T-helper 2 cell treated with Interferon-gamma antibody and Interleukin-4, amounts not matched to agents 5 μg/mL and 100 μg/mL, for 36 hours (primary cell): Measurements from ENCODE around the gene PLXND1.

ENCODE experiments used
- DNase-seq: peaks from one replicate; pipeline ENCODE4 v3.0.0; 2021; ENCODE audit warnings: low spot score
- H3K27ac Mint-ChIP-seq: one replicate; pipeline ENCODE4 v1.8.0; 2021; ENCODE audit warnings: mild to moderate bottlenecking, mixed read lengths
- H3K27me3 Mint-ChIP-seq: one replicate; pipeline ENCODE4 v1.8.0; 2021; ENCODE audit warnings: low read depth, mixed read lengths
- H3K36me3 Mint-ChIP-seq: one replicate; pipeline ENCODE4 v1.8.0; 2021; ENCODE audit warnings: low read depth, mixed read lengths
- H3K4me1 Mint-ChIP-seq: one replicate; pipeline ENCODE4 v1.8.0; 2021; ENCODE audit warnings: low read depth, mixed read lengths
- H3K4me3 Mint-ChIP-seq: one replicate; pipeline ENCODE4 v1.8.0; 2022; ENCODE audit warnings: mild to moderate bottlenecking, moderate library complexity, mixed read lengths
- H3K9me3 Mint-ChIP-seq: one replicate; pipeline ENCODE4 v1.8.0; 2021; ENCODE audit warnings: mixed read lengths

Gene PLXND1

DNA sequence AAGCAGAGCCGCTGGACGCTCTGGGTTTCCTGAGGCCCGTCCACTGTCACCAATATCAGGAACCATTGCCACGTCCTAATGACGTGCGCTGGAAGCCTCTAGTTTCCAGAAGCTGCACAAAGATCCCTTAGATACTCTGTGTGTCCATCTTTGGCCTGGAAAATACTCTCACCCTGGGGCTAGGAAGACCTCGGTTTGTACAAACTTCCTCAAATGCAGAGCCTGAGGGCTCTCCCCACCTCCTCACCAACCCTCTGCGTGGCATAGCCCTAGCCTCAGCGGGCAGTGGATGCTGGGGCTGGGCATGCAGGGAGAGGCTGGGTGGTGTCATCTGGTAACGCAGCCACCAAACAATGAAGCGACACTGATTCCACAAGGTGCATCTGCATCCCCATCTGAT is 74.8 kb downstream of the PLXND1 start:
- no peaks in the 10 kb centered on the region for H3K4me1 Mint-ChIP-seq
- no peak overlapping the region for H3K4me3 Mint-ChIP-seq
- no peaks in the 10 kb centered on the region for H3K9me3 Mint-ChIP-seq
- no peak overlapping the region for H3K27ac Mint-ChIP-seq
- H3K36me3 Mint-ChIP-seq: no peaks in the 10 kb centered on the region
- DNase-seq: no peak
- peaks cover 2% of the 10 kb centered on the region for H3K27me3 Mint-ChIP-seq

DNA sequence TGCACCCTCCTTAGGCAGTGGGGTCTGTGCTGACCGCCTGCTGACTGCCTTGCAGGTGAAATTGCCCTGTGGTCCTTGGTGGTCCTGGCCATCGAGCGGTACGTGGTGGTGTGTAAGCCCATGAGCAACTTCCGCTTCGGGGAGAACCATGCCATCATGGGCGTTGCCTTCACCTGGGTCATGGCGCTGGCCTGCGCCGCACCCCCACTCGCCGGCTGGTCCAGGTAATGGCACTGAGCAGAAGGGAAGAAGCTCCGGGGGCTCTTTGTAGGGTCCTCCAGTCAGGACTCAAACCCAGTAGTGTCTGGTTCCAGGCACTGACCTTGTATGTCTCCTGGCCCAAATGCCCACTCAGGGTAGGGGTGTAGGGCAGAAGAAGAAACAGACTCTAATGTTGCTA is 75.7 kb downstream of the PLXND1 start:
- no peaks in the 10 kb centered on the region for H3K36me3 Mint-ChIP-seq
- no peaks in the 10 kb centered on the region for H3K4me1 Mint-ChIP-seq
- H3K27me3 Mint-ChIP-seq: no peaks in the 10 kb centered on the region
- H3K4me3 Mint-ChIP-seq: no peak overlapping the region
- H3K27ac Mint-ChIP-seq: no peak overlapping the region
- no peak for DNase-seq
- no peaks in the 10 kb centered on the region for H3K9me3 Mint-ChIP-seq

DNA sequence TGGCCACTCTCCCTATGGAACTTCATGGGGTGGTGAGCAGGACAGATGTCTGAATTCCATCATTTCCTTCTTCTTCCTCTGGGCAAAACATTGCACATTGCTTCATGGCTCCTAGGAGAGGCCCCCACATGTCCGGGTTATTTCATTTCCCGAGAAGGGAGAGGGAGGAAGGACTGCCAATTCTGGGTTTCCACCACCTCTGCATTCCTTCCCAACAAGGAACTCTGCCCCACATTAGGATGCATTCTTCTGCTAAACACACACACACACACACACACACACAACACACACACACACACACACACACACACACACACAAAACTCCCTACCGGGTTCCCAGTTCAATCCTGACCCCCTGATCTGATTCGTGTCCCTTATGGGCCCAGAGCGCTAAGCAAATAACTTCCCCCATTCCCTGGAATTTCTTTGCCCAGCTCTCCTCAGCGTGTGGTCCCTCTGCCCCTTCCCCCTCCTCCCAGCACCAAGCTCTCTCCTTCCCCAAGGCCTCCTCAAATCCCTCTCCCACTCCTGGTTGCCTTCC is 76.2 kb downstream of the PLXND1 start:
- Mint-ChIP-seq H3K36me3 (no peaks in the 10 kb centered on the region), H3K27me3 (no peaks in the 10 kb centered on the region), H3K4me3 (no peak overlapping the region), H3K9me3 (no peaks in the 10 kb centered on the region), H3K27ac (no peak overlapping the region), H3K4me1 (no peaks in the 10 kb centered on the region)
- DNase-seq: no peak

DNA sequence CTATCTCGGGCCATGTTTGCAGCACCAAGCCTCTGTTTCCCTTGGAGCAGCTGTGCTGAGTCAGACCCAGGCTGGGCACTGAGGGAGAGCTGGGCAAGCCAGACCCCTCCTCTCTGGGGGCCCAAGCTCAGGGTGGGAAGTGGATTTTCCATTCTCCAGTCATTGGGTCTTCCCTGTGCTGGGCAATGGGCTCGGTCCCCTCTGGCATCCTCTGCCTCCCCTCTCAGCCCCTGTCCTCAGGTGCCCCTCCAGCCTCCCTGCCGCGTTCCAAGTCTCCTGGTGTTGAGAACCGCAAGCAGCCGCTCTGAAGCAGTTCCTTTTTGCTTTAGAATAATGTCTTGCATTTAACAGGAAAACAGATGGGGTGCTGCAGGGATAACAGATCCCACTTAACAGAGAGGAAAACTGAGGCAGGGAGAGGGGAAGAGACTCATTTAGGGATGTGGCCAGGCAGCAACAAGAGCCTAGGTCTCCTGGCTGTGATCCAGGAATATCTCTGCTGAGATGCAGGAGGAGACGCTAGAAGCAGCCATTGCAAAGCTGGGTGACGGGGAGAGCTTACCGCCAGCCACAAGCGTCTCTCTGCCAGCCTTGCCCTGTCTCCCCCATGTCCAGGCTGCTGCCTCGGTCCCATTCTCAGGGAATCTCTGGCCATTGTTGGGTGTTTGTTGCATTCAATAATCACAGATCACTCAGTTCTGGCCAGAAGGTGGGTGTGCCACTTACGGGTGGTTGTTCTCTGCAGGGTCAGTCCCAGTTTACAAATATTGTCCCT is 76.9 kb downstream of the PLXND1 start:
- no peaks in the 10 kb centered on the region for H3K27me3 Mint-ChIP-seq
- no peak for DNase-seq
- no peak overlapping the region for H3K4me3 Mint-ChIP-seq
- H3K4me1 Mint-ChIP-seq: no peaks in the 10 kb centered on the region
- H3K9me3 Mint-ChIP-seq: no peaks in the 10 kb centered on the region
- H3K36me3 Mint-ChIP-seq: no peaks in the 10 kb centered on the region
- no peak overlapping the region for H3K27ac Mint-ChIP-seq

DNA sequence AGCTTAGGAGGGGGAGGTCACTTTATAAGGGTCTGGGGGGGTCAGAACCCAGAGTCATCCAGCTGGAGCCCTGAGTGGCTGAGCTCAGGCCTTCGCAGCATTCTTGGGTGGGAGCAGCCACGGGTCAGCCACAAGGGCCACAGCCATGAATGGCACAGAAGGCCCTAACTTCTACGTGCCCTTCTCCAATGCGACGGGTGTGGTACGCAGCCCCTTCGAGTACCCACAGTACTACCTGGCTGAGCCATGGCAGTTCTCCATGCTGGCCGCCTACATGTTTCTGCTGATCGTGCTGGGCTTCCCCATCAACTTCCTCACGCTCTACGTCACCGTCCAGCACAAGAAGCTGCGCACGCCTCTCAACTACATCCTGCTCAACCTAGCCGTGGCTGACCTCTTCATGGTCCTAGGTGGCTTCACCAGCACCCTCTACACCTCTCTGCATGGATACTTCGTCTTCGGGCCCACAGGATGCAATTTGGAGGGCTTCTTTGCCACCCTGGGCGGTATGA is 77.8 kb downstream of the PLXND1 start, which contains the start of gene RHO:
TSS of gene RHO (plus strand) at position 51 of the 512 bp plus-strand sequence. CDS start at position 146, 95 bp downstream.
- H3K27ac Mint-ChIP-seq: no peak within 1 kb of the TSS
- H3K9me3 Mint-ChIP-seq: no peaks in the 10 kb centered on the region
- no peaks in the 10 kb centered on the region for H3K36me3 Mint-ChIP-seq
- no peaks in the 10 kb centered on the region for H3K27me3 Mint-ChIP-seq
- no peak within 1 kb of the TSS for H3K4me3 Mint-ChIP-seq
- H3K4me1 Mint-ChIP-seq: no peaks in the 10 kb centered on the region
- no peak for DNase-seq

DNA sequence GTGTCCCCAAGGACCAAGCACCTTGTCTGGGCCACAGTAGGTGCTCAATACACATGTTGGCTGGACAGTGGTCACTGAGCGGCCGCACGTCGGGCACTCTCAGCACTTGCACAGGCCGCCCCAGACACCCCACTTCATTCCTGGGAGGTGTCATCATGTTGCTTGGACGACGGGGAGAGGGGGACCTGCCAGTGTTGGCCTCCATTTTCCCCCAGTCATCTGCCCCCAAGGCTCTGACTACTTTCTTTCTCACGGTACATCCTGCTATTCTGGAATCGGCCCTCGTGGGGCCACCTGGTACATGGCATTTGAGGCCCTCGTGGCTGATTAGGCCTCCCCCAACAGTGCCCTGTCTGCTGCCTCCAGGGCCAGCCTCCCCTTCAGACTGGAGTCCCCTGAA is 79.2 kb downstream of the PLXND1 start:
- H3K4me1 Mint-ChIP-seq: no peaks in the 10 kb centered on the region
- no peaks in the 10 kb centered on the region for H3K27me3 Mint-ChIP-seq
- H3K36me3 Mint-ChIP-seq: no peaks in the 10 kb centered on the region
- H3K4me3 Mint-ChIP-seq: no peak overlapping the region
- no peaks in the 10 kb centered on the region for H3K9me3 Mint-ChIP-seq
- H3K27ac Mint-ChIP-seq: no peak overlapping the region
- no peak for DNase-seq

DNA sequence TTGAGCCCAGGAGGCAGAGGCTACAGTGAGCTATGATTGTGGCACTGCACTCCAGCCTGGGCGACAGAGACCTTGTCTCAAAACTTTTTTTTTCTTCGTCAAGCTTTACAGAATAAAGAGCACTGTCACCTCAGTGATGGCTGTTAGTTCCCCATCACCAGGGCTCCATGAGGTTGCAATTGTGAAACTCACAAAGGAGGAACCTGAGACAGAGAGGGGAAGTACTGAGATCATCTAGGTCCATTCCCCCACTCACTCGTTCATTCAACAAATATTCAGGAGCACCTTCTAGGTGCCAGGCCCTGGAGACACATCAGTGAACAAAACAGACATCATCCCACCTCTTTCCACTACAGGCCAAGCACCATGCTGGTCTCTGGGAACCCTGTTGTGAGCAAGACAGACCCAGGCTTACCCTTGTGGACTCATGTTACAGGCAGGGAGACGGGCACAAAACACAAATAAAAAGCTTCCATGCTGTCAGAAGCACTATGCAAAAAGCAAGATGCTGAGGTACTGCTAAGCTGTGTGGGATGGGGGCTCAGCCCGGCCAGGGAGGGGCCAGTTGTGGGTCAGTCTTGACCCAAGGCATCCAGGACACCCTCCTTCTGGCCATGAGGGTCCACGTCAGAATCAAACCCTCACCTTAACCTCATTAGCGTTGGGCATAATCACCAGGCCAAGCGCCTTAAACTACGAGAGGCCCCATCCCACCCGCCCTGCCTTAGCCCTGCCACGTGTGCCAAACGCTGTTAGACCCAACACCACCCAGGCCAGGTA is 80.2 kb downstream of the PLXND1 start:
- no peaks in the 10 kb centered on the region for H3K9me3 Mint-ChIP-seq
- no peak for DNase-seq
- H3K27ac Mint-ChIP-seq: no peak overlapping the region
- H3K4me1 Mint-ChIP-seq: no peaks in the 10 kb centered on the region
- H3K4me3 Mint-ChIP-seq: no peak overlapping the region
- H3K36me3 Mint-ChIP-seq: no peaks in the 10 kb centered on the region
- H3K27me3 Mint-ChIP-seq: no peaks in the 10 kb centered on the region

DNA sequence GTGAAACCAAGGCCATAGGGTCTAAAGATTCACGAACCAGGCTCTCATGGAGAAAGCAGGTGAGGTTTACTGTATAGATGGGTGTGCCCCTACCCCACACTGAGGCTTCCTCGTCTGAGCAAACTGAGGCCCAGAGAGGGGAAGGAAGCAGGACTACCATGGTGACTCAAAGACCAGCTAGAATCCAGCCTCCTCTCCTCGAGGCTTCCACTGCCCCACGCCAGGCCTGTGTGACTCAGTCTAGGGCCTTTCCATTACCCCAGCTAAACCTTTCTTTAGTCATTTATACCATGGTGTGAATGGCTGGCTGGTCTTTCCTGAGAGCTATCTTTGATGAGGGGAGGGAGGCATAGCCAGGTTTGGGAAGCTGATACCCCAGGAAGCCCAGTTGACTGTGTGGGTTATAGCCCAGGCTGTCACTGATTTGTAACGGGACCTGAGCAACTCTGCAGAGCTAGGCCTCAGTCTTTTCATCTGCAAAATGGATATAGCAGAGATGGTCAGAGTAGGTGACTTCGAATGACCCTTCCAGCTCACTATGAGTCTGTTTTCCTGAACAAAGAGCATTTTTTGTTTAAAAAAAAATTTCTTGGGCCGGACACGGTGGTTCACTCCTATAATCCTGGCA is 81.0 kb downstream of the PLXND1 start:
- H3K9me3 Mint-ChIP-seq: no peaks in the 10 kb centered on the region
- H3K4me1 Mint-ChIP-seq: no peaks in the 10 kb centered on the region
- no peak overlapping the region for H3K27ac Mint-ChIP-seq
- no peak overlapping the region for H3K4me3 Mint-ChIP-seq
- no peak for DNase-seq
- H3K27me3 Mint-ChIP-seq: no peaks in the 10 kb centered on the region
- no peaks in the 10 kb centered on the region for H3K36me3 Mint-ChIP-seq

DNA sequence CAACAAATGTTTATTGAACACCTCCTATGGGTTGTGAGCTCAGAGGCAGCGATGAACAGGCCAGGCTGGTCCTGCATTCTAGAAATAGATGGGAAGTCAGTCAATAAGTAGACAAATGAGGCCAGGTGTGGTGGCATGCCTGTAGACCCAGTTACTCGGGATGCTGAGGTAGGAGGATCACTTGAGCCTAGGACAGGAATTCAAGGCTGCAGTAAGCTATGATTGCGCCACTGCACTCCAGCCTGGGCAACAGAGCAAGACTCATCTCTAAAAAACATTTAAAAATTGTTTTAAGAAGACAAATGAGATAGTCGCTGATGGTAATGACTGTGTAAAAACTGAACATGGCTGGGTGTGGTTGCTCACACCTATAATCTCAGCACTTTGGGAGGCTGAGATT is 82.4 kb downstream of the PLXND1 start:
- no peak for DNase-seq
- Mint-ChIP-seq H3K36me3 (no peaks in the 10 kb centered on the region), H3K27ac (no peak overlapping the region), H3K4me3 (no peak overlapping the region), H3K4me1 (no peaks in the 10 kb centered on the region), H3K9me3 (no peaks in the 10 kb centered on the region), H3K27me3 (no peaks in the 10 kb centered on the region)

DNA sequence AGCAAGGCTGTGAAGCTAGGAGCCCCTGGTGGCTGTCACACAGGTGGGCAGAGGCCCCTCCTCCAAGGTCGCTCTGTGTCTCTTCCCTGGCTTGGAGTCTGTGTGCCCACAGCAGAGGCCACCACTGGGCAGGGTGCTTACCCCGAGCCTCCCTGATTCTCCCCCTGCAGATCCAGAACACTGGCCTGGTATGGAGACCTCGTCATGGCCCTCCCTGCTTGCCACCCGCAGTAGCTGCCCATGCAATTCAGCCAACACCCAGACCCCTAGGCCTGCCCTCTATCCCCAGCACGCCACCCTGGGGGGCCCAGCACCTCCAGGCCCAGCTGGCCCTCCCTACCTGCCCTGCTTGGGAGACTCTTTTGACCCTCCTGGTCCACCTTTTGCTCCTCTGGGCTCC is 83.5 kb downstream of the PLXND1 start:
- H3K27me3 Mint-ChIP-seq: no peaks in the 10 kb centered on the region
- H3K27ac Mint-ChIP-seq: no peak overlapping the region
- no peaks in the 10 kb centered on the region for H3K9me3 Mint-ChIP-seq
- no peak overlapping the region for H3K4me3 Mint-ChIP-seq
- no peaks in the 10 kb centered on the region for H3K36me3 Mint-ChIP-seq
- no peak for DNase-seq
- no peaks in the 10 kb centered on the region for H3K4me1 Mint-ChIP-seq

DNA sequence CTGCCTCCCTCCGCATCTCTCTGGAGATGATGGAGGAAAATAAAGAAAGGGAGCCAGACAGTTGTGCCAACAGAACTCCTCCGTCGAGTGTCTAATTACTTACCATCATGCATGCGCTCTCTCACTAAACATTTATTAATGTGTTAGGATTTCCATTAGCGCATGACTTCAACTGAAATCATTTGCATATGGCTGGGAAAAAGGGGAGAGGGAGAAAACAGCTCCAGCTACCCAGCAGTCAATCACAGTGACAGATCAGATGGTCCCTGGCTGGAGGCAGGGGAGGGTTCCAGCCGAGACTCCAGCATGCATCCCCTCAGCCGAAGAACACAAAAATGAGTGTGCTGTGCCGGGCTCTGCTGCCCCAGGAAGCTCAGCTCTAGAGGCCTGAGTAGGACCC is 84.9 kb downstream of the PLXND1 start:
- no peak for DNase-seq
- H3K4me3 Mint-ChIP-seq: no peak overlapping the region
- no peaks in the 10 kb centered on the region for H3K9me3 Mint-ChIP-seq
- no peaks in the 10 kb centered on the region for H3K4me1 Mint-ChIP-seq
- H3K27me3 Mint-ChIP-seq: no peaks in the 10 kb centered on the region
- H3K36me3 Mint-ChIP-seq: no peaks in the 10 kb centered on the region
- H3K27ac Mint-ChIP-seq: no peak overlapping the region

DNA sequence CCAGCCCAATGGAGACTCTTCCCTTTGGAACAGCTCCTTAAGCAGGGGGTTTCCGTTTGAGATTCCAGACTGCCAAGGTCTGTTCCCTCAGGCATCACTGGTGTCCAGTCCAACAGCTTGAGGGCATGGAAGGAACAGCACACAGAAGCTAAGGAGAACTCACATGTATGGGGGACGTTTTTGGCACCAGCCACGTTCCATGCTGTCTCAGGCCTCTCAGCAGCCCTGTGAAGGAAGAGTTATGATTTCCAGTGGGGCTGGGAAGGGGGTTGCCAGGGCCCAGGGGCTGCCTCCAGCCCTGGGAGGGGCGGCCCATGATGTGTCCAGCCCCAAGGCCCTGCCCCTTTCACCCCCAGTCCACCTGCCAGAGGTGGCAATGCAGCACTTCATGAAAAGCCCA is 85.5 kb downstream of the PLXND1 start:
- H3K9me3 Mint-ChIP-seq: no peaks in the 10 kb centered on the region
- no peak for DNase-seq
- no peaks in the 10 kb centered on the region for H3K27me3 Mint-ChIP-seq
- H3K36me3 Mint-ChIP-seq: no peaks in the 10 kb centered on the region
- H3K4me3 Mint-ChIP-seq: no peak overlapping the region
- no peak overlapping the region for H3K27ac Mint-ChIP-seq
- no peaks in the 10 kb centered on the region for H3K4me1 Mint-ChIP-seq

DNA sequence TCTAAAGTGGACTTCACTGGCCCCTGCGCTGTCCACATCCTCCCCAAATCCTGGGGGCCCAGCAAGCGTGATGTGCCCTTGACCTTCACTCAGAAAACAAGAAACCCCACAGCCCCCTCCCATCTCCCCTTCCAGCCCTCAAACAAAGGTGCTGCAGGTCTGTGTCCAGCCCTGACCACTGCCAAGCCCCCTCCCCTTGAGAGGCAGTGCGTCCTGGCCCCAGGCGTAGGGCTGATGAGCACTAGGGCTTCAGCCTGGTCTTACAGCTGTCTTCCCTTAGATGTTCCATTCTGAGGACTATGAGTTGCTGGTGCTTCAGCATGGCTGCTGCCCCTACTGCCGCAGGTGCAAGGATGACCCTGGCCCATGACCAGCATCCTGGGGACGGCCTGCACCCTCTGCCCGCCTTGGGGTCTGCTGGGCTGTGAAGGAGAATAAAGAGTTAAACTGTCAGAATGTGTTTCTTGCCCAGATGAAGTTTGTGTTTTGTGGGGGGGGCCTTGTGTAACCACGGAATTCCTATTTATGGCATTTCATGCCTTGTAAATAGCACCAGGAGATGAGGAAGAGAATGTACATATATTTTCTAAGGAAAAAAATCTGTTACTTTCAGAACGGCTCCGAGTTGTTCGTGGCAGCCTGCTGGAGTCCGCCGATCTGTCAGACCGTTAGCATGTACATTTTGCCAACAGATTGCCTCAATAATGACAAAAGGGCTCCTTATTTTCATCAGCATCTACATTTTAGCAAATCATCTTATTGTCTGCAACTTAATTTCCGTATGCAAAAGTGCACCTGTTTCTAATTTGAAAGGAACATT is 86.4 kb downstream of the PLXND1 start:
- no peaks in the 10 kb centered on the region for H3K27me3 Mint-ChIP-seq
- H3K4me1 Mint-ChIP-seq: no peaks in the 10 kb centered on the region
- no peak overlapping the region for H3K4me3 Mint-ChIP-seq
- no peak overlapping the region for H3K27ac Mint-ChIP-seq
- H3K36me3 Mint-ChIP-seq: no peaks in the 10 kb centered on the region
- no peak for DNase-seq
- no peaks in the 10 kb centered on the region for H3K9me3 Mint-ChIP-seq
